Hepatocyte (in vitro differentiated cells): ENCODE data around the gene TMEM89.

Source experiments
- EZH2 ChIP-seq: fragments of 200-600 bp; sonication (generic); IDR thresholded peaks from 2 replicates; pipeline ENCODE4 v1.6.1; 2016; ENCODE audit warnings: antibody characterized with exemption, mild to moderate bottlenecking, borderline replicate concordance
- TF ChIP-seq, protein P1 (sequence below): fragments of 200-600 bp; sonication (generic); IDR thresholded peaks from 2 replicates; pipeline ENCODE4 v1.5.1; 2016; ENCODE audit warnings: antibody characterized with exemption, mild to moderate bottlenecking; ENCODE audit not compliant: poor library complexity

DNA sequence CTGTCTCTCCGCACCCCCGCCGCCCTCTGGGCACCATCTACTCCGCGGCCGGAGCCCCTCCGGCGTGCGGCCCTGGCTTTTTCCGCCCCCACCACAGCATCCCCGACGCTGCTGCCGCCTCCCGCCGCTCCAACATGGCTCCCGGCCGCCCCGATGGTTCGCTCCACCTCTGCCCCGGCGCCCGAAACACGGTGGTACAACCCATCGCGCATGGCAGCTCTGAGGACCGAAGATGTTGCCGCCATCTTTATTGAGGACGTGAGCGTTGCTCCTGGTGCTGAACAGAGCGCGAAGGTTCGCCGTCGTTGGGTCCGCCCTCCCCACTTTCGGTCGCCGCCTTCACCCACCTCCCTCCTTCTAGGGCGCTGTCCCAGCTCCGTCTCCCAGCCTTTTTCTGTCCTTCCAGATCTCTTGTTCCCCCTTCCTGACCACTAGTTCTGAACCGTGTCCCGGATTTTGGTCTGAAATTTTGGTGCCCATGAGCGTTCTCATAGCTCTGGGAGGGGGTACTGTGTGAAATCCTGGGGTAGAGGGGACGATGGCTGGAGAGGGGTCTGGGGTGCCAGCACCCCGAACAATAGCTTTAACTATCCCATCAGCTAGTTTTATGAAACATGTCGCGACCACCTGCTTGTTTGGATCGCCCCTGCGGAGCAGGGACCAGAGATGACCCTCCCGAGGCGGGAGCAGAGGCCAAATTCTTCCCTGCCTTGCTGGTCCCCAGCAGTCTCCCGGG, 41.4 kb upstream of the TMEM89 start, which contains the start of gene CELSR3:
- TF ChIP-seq, protein P1, sequence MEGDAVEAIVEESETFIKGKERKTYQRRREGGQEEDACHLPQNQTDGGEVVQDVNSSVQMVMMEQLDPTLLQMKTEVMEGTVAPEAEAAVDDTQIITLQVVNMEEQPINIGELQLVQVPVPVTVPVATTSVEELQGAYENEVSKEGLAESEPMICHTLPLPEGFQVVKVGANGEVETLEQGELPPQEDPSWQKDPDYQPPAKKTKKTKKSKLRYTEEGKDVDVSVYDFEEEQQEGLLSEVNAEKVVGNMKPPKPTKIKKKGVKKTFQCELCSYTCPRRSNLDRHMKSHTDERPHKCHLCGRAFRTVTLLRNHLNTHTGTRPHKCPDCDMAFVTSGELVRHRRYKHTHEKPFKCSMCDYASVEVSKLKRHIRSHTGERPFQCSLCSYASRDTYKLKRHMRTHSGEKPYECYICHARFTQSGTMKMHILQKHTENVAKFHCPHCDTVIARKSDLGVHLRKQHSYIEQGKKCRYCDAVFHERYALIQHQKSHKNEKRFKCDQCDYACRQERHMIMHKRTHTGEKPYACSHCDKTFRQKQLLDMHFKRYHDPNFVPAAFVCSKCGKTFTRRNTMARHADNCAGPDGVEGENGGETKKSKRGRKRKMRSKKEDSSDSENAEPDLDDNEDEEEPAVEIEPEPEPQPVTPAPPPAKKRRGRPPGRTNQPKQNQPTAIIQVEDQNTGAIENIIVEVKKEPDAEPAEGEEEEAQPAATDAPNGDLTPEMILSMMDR = no peak
- no peak for TF ChIP-seq EZH2
